ENCODE data around the gene SLC25A23.

The SLC25A23 gene

GRCh38 chr19:6499052-6499790 is 39.6 kb upstream of the SLC25A23 start:
- peak; percentile 7 for DNase-seq (ENCODE audit: low spot score)
- no peak for TF ChIP-seq CTCF (IDR thresholded peaks at IDR 0.05; ENCODE audit: extremely low read depth, insufficient read depth, missing control alignments)
- in situ Hi-C loops (cut with MboI; ENCODE audit: low pct_unique_long_range_greater_than_20kb, low sequenced_read_pairs, unreplicated experiment): no loop called here

- peak; percentile 19 for DNase-seq (ENCODE audit: low spot score)
- no peak for TF ChIP-seq CTCF (IDR thresholded peaks at IDR 0.05; ENCODE audit: extremely low read depth, insufficient read depth, missing control alignments)
- in situ Hi-C loops (cut with MboI; ENCODE audit: low pct_unique_long_range_greater_than_20kb, low sequenced_read_pairs, unreplicated experiment): no loop called here
Observed at GRCh38 chr19:6498294-6499036, 38.9 kb upstream of the SLC25A23 start.

DNA sequence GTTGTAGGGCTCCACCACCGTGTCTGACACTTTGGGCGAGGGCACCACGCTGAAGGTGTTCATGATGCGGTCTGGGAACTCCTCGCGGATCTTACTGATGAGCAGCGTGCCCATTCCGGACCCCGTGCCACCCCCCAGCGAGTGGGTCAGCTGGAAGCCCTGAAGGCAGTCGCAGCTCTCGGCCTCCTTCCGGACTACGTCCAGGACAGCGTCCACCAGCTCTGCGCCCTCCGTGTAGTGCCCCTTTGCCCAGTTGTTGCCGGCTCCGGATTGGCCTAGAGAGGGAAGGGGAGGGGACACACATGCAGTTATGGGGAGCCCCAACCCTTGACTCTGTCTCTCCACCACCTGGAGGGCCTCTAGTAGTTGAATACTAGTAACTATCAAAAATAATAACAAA is 36.4 kb upstream of the SLC25A23 start:
- TF ChIP-seq CTCF (IDR thresholded peaks at IDR 0.05; ENCODE audit: extremely low read depth, insufficient read depth, missing control alignments): no peak
- DNase-seq (ENCODE audit: low spot score): peak; percentile 6
- in situ Hi-C loops (cut with MboI; ENCODE audit: low pct_unique_long_range_greater_than_20kb, low sequenced_read_pairs, unreplicated experiment): no loop called here

DNA sequence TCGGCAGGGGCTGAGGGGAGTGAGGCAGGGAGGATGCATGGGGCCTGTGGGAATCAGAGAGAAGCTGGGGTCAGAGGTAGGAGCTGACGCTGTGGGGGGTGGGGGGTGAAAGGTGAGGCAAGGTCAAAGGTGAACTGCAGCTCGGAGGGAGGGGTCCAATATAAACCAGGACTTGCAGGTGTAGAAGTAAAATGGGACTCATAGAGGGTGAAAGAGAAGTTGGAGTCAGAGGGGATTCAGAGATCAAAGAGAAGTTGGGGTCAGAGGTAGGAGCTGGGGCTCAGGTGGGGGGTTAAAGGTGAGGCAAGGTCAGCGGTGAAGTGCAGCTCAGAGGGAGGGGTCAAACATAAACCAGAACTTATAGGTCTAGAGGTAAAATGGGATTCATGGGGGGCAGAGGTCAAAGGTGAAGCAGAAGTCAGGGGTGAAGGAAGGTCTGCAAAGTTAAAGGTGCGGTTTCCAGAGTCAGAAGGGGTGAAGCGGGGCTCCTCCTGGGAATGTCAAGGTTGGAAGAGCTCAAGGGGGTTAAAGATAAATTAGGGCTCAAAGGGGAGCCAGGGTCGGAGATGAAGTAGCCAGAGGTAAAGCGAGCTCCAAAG is 34.9 kb upstream of the SLC25A23 start:
- DNase-seq (ENCODE audit: low spot score): peak; percentile 9
- in situ Hi-C loops (cut with MboI; ENCODE audit: low pct_unique_long_range_greater_than_20kb, low sequenced_read_pairs, unreplicated experiment): no loop called here
- no peak for TF ChIP-seq CTCF (IDR thresholded peaks at IDR 0.05; ENCODE audit: extremely low read depth, insufficient read depth, missing control alignments)

DNA sequence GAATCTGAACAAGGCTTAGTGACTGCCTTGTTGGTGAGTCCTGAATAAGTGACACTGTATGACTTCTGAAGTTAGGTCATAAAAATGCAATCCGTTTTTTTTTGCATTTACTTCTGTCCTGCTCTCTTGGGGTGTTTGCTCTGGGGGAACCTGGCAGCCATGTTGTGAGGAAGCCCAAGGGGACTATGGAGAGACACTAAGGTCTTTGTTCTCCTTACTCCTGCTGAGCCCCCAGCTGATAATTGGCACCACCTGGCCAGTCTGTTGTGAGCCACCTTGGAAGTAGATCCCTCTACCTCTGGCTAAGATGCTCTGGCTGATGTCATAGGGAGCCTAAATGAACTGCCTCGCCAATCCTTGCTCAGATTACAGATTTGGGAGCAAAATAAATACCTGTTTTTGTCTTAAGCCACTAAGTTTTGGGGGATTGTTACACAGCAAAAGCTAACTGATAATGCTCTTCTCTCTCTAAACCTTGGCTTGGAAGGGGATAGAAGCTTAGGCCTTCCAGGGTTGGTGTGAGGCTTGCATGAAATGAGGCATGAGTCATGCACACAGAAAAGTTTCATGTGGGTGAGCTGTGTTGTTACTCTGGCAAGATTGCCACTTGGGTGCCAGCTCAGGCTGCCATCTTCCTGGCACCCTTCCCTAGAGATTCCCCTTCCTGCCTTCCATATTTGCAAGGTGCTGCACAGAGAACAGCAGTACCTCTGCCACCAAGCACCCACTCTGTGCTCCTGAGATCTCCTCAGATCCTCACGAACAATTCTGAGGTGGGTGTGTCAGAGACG is 32.4 kb upstream of the SLC25A23 start:
- in situ Hi-C loops (cut with MboI; ENCODE audit: low pct_unique_long_range_greater_than_20kb, low sequenced_read_pairs, unreplicated experiment): no loop called here
- peak; percentile 6 for DNase-seq (ENCODE audit: low spot score)
- no peak for TF ChIP-seq CTCF (IDR thresholded peaks at IDR 0.05; ENCODE audit: extremely low read depth, insufficient read depth, missing control alignments)

GRCh38 chr19:6490134-6490533 is 30.5 kb upstream of the SLC25A23 start:
- DNase-seq (ENCODE audit: low spot score): no peak
- TF ChIP-seq CTCF (IDR thresholded peaks at IDR 0.05; ENCODE audit: extremely low read depth, insufficient read depth, missing control alignments): no peak
- in situ Hi-C loops (cut with MboI; ENCODE audit: low pct_unique_long_range_greater_than_20kb, low sequenced_read_pairs, unreplicated experiment): no loop called here
